Fibroblast of lung (primary cell): ENCODE measurements around the gene DNAJC7. TPM values are rescaled to one million over a fixed set of nuclear protein-coding genes. Genes with fewer than 3 reads are reported as not detected.

ENCODE experiments used
- DNase-seq, 2 donors: peaks; one replicate each; pipeline versions ENCODE4 v3.0.0 to v3.0.0-alpha.2; 2010; ENCODE audit warnings: low read depth in 2 of 2
- H2AFZ ChIP-seq: 2 replicates; pipeline ENCODE4 v1.5.1; 2012; ENCODE audit warnings: low read length, control low read depth, inconsistent platforms
- H3K27ac ChIP-seq: 2 replicates; pipeline ENCODE4 v1.5.1; 2011; ENCODE audit warnings: low read length, control low read depth; ENCODE audit not compliant: insufficient read depth
- H3K27me3 ChIP-seq: 2 replicates; pipeline ENCODE4 v1.5.1; 2011; ENCODE audit warnings: mild to moderate bottlenecking, low read length; ENCODE audit not compliant: control insufficient read depth, insufficient read depth
- H3K36me3 ChIP-seq: 2 replicates; pipeline ENCODE4 v1.5.1; 2011; ENCODE audit warnings: low read length; ENCODE audit not compliant: control insufficient read depth, insufficient read depth
- H3K4me1 ChIP-seq: 2 replicates; pipeline ENCODE4 v1.5.1; 2011; ENCODE audit warnings: low read length; ENCODE audit not compliant: control insufficient read depth, insufficient read depth; ENCODE audit errors: extremely low read depth
- H3K4me2 ChIP-seq: 2 replicates; pipeline ENCODE4 v1.5.1; 2011; ENCODE audit warnings: low read length, control low read depth; ENCODE audit not compliant: insufficient read depth; ENCODE audit errors: extremely low read depth
- H3K4me3 ChIP-seq, 4 experiments: fragments of 200-600 bp in 1 of 4; sonication (generic) in 1 of 4; replicated peaks in 1 of 4; 2 replicates each; pipeline ENCODE4 v1.5.1; 2011 to 2016; ENCODE audit warnings: low read length in 4 of 4, low read depth in 3 of 4, mild to moderate bottlenecking in 3 of 4, control low read depth in 2 of 4, inconsistent platforms in 1 of 4, mixed read lengths in 1 of 4; ENCODE audit not compliant: insufficient read depth in 1 of 4; ENCODE audit errors: control extremely low read depth in 1 of 4
- H3K79me2 ChIP-seq: 2 replicates; pipeline ENCODE4 v1.5.1; 2012; ENCODE audit warnings: mild to moderate bottlenecking, low read length, inconsistent platforms; ENCODE audit not compliant: control insufficient read depth, insufficient read depth
- H3K9ac ChIP-seq: 2 replicates; pipeline ENCODE4 v1.5.1; 2011; ENCODE audit warnings: mild to moderate bottlenecking, low read length, control low read depth; ENCODE audit not compliant: insufficient read depth
- H3K9me3 ChIP-seq: 2 replicates; pipeline ENCODE4 v1.5.1; 2012; ENCODE audit warnings: low read depth, low read length; ENCODE audit not compliant: control insufficient read depth, insufficient read depth
- H4K20me1 ChIP-seq: 2 replicates; pipeline ENCODE4 v1.5.1; 2011; ENCODE audit warnings: low read length; ENCODE audit not compliant: control insufficient read depth, insufficient read depth; ENCODE audit errors: extremely low read depth
- CTCF ChIP-seq, 2 donors: IDR thresholded peaks in 1 of 2; conservative IDR thresholded peaks in 1 of 2; 1 replicate in 1 of 2; 2 replicates in 1 of 2; pipeline ENCODE4 v1.5.1; 2011 to 2012; ENCODE audit warnings: low read length in 2 of 2, control low read depth in 1 of 2, inconsistent platforms in 1 of 2, low read depth in 1 of 2, mild to moderate bottlenecking in 1 of 2
- EZH2 ChIP-seq: IDR thresholded peaks from 2 replicates; pipeline ENCODE4 v1.5.1; 2012; ENCODE audit warnings: low read length, control low read depth, mild to moderate bottlenecking; ENCODE audit errors: missing control alignments
- polyA plus RNA-seq, 2 donors: library from polyadenylated mRNA; depleted of rRNA in 1 of 2; stranded (reverse) in 1 of 2; unstranded in 1 of 2; fragments of >200 nt; gene quantifications; 2 replicates each; pipeline ENCODE4 v1.2.1, GENCODE V29; 2011 to 2012; ENCODE audit warnings: missing spikeins in 1 of 2
- total RNA-seq: library from RNA; depleted of rRNA; stranded (reverse); fragments of >200 nt; gene quantifications from 2 replicates; pipeline ENCODE4 v1.2.1, GENCODE V29; 2014

DNAJC7 gene
- total and polyA plus RNA-seq, 2 donors (not counting 1 experiment from before 2014, with no cell fraction given), result 53.5 to 78.8 TPM

- no peak for TF ChIP-seq CTCF (conservative IDR thresholded peaks at IDR 0.05 in 1 of 2, IDR thresholded peaks at IDR 0.05 in 1 of 2; ENCODE audit: low read depth in 1 of 2, low read length in 2 of 2)
- TF ChIP-seq EZH2, result no peak
- Histone ChIP-seq H3K4me2 (no peak overlapping the region), H3K27ac (no peak overlapping the region), H2AFZ (no peak overlapping the region), H3K9me3 (no peaks in the 10 kb centered on the region), H3K4me1 (no peaks in the 10 kb centered on the region), H3K79me2 (no peaks in the 10 kb centered on the region), H3K4me3 (no peak overlapping the region), H3K36me3 (peaks cover 13% of the 10 kb centered on the region), H3K9ac (no peak overlapping the region), H4K20me1 (no peaks in the 10 kb centered on the region), H3K27me3 (no peaks in the 10 kb centered on the region)
- no peak for DNase-seq
Observed at GRCh38 chr17:41985919-41986318, 31.3 kb downstream of the DNAJC7 start.

GRCh38 chr17:41984454-41984853, 32.8 kb downstream of the DNAJC7 start:
- Histone ChIP-seq H3K4me3 (no peak overlapping the region), H2AFZ (no peak overlapping the region), H3K36me3 (peaks cover 13% of the 10 kb centered on the region), H3K27me3 (no peaks in the 10 kb centered on the region), H3K9me3 (no peaks in the 10 kb centered on the region), H3K79me2 (no peaks in the 10 kb centered on the region), H3K4me1 (no peaks in the 10 kb centered on the region), H4K20me1 (no peaks in the 10 kb centered on the region), H3K27ac (no peak overlapping the region), H3K9ac (no peak overlapping the region), H3K4me2 (no peak overlapping the region)
- no peak for DNase-seq
- TF ChIP-seq CTCF (conservative IDR thresholded peaks at IDR 0.05 in 1 of 2, IDR thresholded peaks at IDR 0.05 in 1 of 2; ENCODE audit: low read depth in 1 of 2, low read length in 2 of 2) (no peak), EZH2 (no peak)

GRCh38 chr17:41982026-41982760, 35.0 kb downstream of the DNAJC7 start:
- H2AFZ ChIP-seq, result no peak overlapping the region
- no peak overlapping the region for H3K27ac ChIP-seq
- H3K9me3 ChIP-seq, result no peaks in the 10 kb centered on the region
- no peaks in the 10 kb centered on the region for H3K27me3 ChIP-seq
- TF ChIP-seq CTCF (conservative IDR thresholded peaks at IDR 0.05 in 1 of 2, IDR thresholded peaks at IDR 0.05 in 1 of 2; ENCODE audit: low read depth in 1 of 2, low read length in 2 of 2) (no peak), EZH2 (no peak)
- no peaks in the 10 kb centered on the region for H4K20me1 ChIP-seq
- no peaks in the 10 kb centered on the region for H3K79me2 ChIP-seq
- H3K36me3 ChIP-seq, result peaks cover 11% of the 10 kb centered on the region
- no peak overlapping the region for H3K4me3 ChIP-seq
- H3K4me2 ChIP-seq, result no peak overlapping the region
- DNase-seq, result peak in 1 of 2 donors; percentile 67
- H3K9ac ChIP-seq, result no peak overlapping the region
- no peaks in the 10 kb centered on the region for H3K4me1 ChIP-seq
